ENCODE data around the gene RASSF3.

GRCh38 chr12:64682572-64683277 lies 72.4 kb downstream of the RASSF3 start:
- TF ChIP-seq CTCF (IDR thresholded peaks at IDR 0.05; ENCODE audit: borderline replicate concordance, extremely low read depth, low read length, poor library complexity, severe bottlenecking) (no peak), EZH2 (IDR thresholded peaks at IDR 0.05; ENCODE audit: borderline replicate concordance, low read depth, low read length, severe bottlenecking) (no peak)

Measured in DND-41 (cell line).